Upper lobe of left lung (tissue), 4 donors: Measurements from ENCODE around the gene IZUMO1.

Experiments used
- CTCF ChIP-seq, 6 experiments: fragments of 450-650 bp in 4 of 6; fragments of 200-600 bp in 2 of 6; sonication (generic) in 2 of 6; IDR thresholded peaks; one replicate each; pipeline ENCODE4 v1.5.1; 2016 to 2019; ENCODE audit warnings: antibody characterized with exemption in 6 of 6
- EP300 ChIP-seq, 4 donors: sonication (generic); formaldehyde crosslinking; IDR thresholded peaks; one replicate each; pipeline ENCODE4 v1.5.1; 2017; ENCODE audit warnings: antibody characterized with exemption in 4 of 4, control low read depth in 2 of 4
- POLR2A ChIP-seq, 4 donors: fragments of 450-650 bp; IDR thresholded peaks; one replicate each; pipeline ENCODE4 v1.5.1; 2016 to 2017; ENCODE audit warnings: antibody characterized with exemption in 4 of 4, mild to moderate bottlenecking in 2 of 4
- POLR2AphosphoS5 ChIP-seq, 2 donors: sonication (generic); formaldehyde crosslinking; IDR thresholded peaks; one replicate each; pipeline ENCODE4 v1.5.1; 2017; ENCODE audit warnings: antibody characterized with exemption in 2 of 2

- TF ChIP-seq POLR2AphosphoS5 (IDR thresholded peaks at IDR 0.05), result peak in 1 of 2 donors; percentile 9
- TF ChIP-seq CTCF (IDR thresholded peaks at IDR 0.05), result peak; percentile 41 to 84 (median 68)
- TF ChIP-seq EP300 (IDR thresholded peaks at IDR 0.05), result no peak
- peak in 1 of 4 donors; percentile 59 for TF ChIP-seq POLR2A (IDR thresholded peaks at IDR 0.05)
Measured at GRCh38 chr19:48738557-48739403, 7.9 kb downstream of the IZUMO1 start.
